Lower leg skin (tissue), 4 donors: ENCODE data around the gene TRIM67. TPM values are rescaled to one million over a fixed set of nuclear protein-coding genes. Genes with fewer than 3 reads are reported as not detected.

Source experiments
- DNase-seq, 2 donors: peaks; one replicate each; pipeline ENCODE4 v3.0.0-alpha.2; 2019; ENCODE audit warnings: low spot score in 2 of 2
- H3K4me3 ChIP-seq: fragments of 200-600 bp; sonication (generic); 2 replicates; pipeline ENCODE4 v1.5.1; 2017; ENCODE audit warnings: mild to moderate bottlenecking, low read depth; ENCODE audit not compliant: poor library complexity, severe bottlenecking
- CTCF ChIP-seq, 3 donors: fragments of 450-650 bp; IDR thresholded peaks; one replicate each; pipeline ENCODE4 v1.5.1; 2016; ENCODE audit warnings: antibody characterized with exemption in 3 of 3, mild to moderate bottlenecking in 3 of 3, moderate library complexity in 2 of 3
- POLR2A ChIP-seq, 2 donors: fragments of 450-650 bp; IDR thresholded peaks; one replicate each; pipeline ENCODE4 v1.6.1; 2016 to 2017; ENCODE audit warnings: antibody characterized with exemption in 2 of 2, mild to moderate bottlenecking in 1 of 2, moderate library complexity in 1 of 2
- WGBS, 2 donors: methylation state at CpG; one replicate each; pipeline ENCODE4 v1.1.5; 2018; 5-methylcytosine and 5-hydroxymethylcytosine counted together
- intact Hi-C: fragments of 100-400 bp; cut with DNase I; formaldehyde crosslinking; loops from one replicate; pipeline ENCODE4 v1.15.0; 2023; ENCODE audit warnings: low total_unique reads
- total RNA-seq, 4 donors: library from RNA; depleted of rRNA; stranded (reverse); fragments of >200 nt; gene quantifications; one replicate each; pipeline ENCODE4 v1.1.0, GENCODE V29; 2016

The TRIM67 gene
- total RNA-seq, 4 donors from 2014 or later: 0.03 to 0.29 TPM; not detected in 2

- intact Hi-C loops: loop anchor here (10.0 kb wide), 1 partner anchor 397 kb away; no protein-coding TSS in a partner anchor
- no peak for DNase-seq
- TF ChIP-seq POLR2A (IDR thresholded peaks at IDR 0.05): no peak
- TF ChIP-seq CTCF (IDR thresholded peaks at IDR 0.05): no peak
- H3K4me3 ChIP-seq: no peak overlapping the region
- 65 to 68% methylated on average over 16 of the region's 16 CpGs for WGBS, 2 donors
Observed at GRCh38 chr1:231201375-231201978, 39.6 kb downstream of the TRIM67 start.

DNA sequence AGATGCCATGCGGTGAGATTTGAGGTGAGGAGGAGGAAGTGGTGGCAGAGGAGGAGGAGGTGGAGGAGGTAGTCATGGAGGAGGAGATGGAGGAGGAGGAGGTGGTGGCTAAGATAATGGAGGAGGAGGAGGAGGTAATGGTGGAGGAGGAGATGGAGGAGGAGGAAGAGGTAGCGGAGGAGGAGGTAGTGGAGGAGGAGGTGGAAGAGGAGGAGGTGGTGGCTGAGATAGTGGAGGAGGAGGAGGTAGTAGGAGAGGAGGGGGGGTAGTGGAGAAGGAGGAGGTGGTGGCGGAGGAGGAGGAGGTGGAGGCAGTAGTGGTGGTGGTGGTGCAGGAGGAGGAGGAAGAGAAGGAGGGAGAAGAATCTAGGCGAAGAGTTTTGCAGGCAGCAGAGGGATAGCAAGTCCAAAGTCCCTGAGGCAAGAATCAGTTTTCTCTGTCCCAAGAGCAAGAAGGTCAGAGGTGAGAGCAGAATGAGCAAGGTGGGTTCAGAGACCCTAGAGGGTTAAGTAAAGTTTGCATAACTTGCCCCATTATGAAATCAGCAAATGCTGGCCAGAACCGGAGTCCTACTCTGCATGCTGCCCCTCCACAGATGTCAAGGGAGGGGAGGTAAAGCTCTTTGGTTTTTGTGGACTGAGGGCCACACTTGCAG, 40.2 kb downstream of the TRIM67 start:
- 68 to 69% methylated on average over 5 of the region's 5 CpGs for WGBS, 2 donors
- no peak for DNase-seq
- TF ChIP-seq POLR2A (IDR thresholded peaks at IDR 0.05) (no peak), CTCF (IDR thresholded peaks at IDR 0.05) (no peak)
- no peak overlapping the region for H3K4me3 ChIP-seq
- intact Hi-C loops: loop anchor here (10.0 kb wide), 1 partner anchor 397 kb away; no protein-coding TSS in a partner anchor

- H3K4me3 ChIP-seq: no peak overlapping the region
- TF ChIP-seq CTCF (IDR thresholded peaks at IDR 0.05) (no peak), POLR2A (IDR thresholded peaks at IDR 0.05) (no peak)
- intact Hi-C loops: loop anchor here (10.0 kb wide), 1 partner anchor 399 kb away; no protein-coding TSS in a partner anchor
- no peak for DNase-seq
- WGBS, 2 donors: 83 to 84% methylated on average over 18 to 19 of the region's 21 CpGs
Observed at GRCh38 chr1:231203259-231204057, 41.6 kb downstream of the TRIM67 start.

DNA sequence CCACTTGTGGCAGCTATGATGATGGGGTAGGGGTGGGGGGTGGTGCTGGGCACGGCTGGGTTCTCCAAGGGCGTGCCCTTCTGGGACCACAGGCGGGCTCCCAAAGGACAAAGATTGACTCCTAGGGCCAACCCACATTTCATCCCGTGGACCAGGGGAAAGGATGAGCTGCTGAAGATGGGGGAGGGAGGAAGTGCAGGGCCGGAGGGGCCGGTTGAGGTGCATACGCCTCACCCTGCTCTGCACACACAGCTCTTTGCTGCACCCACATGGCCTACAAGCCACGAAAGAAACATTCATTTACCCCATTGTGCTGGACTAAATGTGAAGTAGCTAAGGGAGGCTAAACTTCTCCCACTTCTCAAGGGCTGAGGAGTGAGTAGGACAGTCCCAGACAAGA, 45.0 kb downstream of the TRIM67 start:
- no peak for DNase-seq
- intact Hi-C loops: loop anchor here (5.0 to 10.0 kb wide), 2 partner anchors 290 to 402 kb away; no protein-coding TSS in a partner anchor
- WGBS, 2 donors: 51 to 57% methylated on average over 8 of the region's 8 CpGs
- H3K4me3 ChIP-seq: no peak overlapping the region
- TF ChIP-seq CTCF (IDR thresholded peaks at IDR 0.05) (no peak), POLR2A (IDR thresholded peaks at IDR 0.05) (no peak)

- no peak overlapping the region for H3K4me3 ChIP-seq
- WGBS, 2 donors: 75 to 81% methylated on average over 3 of the region's 3 CpGs
- TF ChIP-seq POLR2A (IDR thresholded peaks at IDR 0.05): no peak
- no peak for TF ChIP-seq CTCF (IDR thresholded peaks at IDR 0.05)
- intact Hi-C loops: loop anchor here (5.0 to 10.0 kb wide), 2 partner anchors 290 to 403 kb away; no protein-coding TSS in a partner anchor
- no peak for DNase-seq
Observed at GRCh38 chr1:231207437-231207836, 45.6 kb downstream of the TRIM67 start.
